ENCODE data around the gene MCM9. TPM values are rescaled to one million over a fixed set of nuclear protein-coding genes. Genes with fewer than 3 reads are reported as not detected.

The MCM9 gene
- total RNA-seq, 1 donor from 2014 or later, result 6.0 TPM

DNA sequence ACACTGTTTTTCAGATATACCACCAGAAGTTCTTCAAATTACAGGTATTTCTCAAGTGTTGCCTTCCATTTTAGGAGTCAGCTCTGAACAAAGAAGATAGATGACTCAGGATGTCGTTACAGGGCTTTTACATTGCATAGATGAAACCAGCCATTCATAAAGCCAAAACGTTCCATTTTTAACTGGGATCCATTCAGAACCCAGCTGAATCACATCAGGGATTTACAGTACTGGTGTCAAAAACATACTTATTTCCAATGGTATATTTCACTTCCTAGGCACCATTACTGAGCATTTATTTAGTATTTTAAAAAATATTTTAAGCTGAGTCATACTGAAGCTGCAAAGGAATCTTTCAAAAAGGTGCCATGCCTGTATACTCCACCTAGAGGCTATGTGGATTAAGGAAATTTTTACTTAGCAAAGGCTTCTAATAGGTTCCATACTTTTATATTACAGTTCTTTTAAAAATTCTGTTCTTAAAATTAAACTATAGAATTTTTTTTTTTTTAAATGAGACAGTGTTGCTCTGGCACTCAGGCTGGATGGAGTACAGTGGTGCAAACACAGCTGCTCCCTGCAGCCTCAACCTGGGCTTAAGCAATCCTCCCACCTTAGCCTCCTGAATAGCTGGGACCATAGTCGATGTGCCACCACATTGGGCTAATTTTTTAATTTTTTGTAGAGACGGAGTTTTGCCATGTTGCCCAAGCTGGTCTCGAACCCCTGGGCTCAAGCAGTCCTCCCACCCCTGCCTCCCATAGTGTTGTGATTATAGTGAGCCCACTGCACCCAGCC lies 38.4 kb downstream of the MCM9 start:
- no peak for ATAC-seq
- DNase-seq, result no peak
- intact Hi-C loops (cut with micrococcal nuclease), result no loop called here

DNA sequence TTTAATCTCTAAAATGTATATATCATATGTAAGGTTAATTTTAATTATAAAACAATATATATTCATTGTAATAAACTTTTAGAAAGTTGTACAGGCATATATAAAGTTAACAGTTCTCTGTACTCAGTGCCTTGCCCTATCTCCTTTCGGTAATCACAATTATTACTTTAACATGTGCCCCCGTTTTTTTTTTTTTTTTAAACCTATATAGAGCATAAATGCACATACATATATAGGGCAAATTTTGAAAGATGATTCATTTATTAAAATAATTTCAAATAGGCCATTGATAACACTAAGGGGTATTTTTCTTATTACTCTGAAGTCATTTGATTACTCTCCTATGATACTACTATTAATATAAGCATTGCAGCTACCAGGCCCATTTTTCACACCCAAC lies 39.1 kb downstream of the MCM9 start:
- intact Hi-C loops (cut with micrococcal nuclease), result no loop called here
- no peak for DNase-seq
- ATAC-seq, result no peak

DNA sequence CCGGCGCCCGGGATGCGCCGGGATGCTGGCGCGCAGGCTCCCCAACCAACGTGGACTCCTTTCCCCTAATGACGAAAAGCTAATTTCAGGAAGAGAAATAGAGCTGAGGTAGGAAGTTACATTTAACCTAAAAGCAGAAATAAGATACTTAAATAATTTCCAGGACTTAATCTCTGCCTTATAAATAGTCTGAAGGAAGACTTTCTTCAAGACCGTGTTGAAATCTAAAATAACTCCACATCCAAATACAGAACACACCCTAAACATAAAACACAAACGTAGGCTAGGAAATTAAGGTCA lies 39.7 kb downstream of the MCM9 start:
- DNase-seq (no peak), ATAC-seq (no peak)
- intact Hi-C loops (cut with micrococcal nuclease), result no loop called here

DNA sequence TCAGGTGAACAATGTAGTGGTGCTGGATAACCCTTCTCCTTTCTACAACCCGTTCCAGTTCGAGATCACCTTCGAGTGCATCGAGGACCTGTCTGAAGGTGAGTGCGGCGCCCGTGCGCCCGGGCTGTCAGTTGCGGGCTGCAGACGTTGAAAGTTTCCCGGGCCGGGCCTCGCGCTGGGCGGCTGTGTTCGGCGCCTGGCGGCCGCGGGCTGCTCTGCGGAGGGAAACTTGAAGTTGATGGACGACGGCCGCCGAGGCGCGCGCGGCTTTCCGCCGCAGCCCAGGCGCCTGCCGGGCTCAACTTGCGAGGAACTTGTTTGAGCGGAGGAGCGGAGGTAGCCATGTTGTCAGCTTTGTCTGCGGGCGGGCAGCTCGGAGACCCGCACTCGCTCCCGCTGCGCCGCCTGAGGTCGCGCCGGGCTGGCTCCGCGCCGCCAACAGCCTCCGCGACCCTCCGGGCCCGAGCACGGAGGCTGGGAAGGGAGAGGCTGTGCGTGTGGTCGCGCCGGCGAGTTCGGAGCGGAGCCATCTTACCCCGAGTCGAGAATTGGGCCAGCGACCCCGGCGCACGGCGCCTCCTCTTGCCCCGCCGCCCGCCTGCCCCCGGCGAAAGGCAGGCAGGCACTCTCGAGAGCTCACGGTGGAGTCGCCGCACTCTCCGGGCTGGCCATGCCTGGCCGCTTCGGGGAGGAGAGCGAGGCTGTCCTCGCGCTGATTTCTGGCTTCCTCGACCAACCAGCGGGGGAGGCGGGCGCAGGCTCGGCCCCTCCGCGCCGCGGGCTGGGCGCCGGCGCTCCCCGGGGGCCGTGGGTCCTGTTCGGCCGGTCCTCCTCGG lies 40.3 kb downstream of the MCM9 start:
- peak; percentile 80 for ATAC-seq
- DNase-seq, result peak; percentile 84
- intact Hi-C loops (cut with micrococcal nuclease), result no loop called here

DNA sequence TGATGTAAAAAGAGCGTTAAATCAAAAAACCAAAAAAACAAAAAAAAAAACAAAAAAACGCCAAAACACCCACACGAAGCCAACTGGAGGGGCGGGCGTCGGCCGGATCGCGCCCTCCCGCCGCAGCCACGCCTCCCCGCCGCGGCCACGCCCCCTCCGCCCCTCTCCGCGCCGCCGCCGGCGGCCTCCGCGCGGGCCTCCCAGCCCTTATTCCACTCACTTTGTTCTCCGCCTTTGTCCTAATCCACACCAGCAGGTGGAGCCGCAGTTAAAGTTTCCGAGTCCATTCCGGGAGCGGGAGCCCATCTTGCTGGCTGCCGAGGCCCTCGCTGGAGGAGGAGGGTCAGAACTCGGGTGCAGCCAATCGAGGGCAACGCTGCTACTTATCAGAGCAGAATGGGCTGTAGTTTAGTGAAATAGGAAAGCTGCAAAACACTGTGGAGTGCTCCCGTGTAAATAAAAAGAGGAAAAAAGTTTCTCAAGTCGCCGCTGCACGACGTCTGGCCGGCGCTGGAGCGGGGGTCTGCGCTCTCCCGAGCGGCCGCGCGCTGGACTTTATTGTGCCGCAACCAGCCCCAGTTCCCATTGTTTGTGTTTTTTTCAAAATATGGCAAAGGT lies 41.0 kb downstream of the MCM9 start, which contains the start of gene ASF1A:
Gene ASF1A (plus strand): TSS at position 346 of the 618 bp plus-strand sequence. CDS start 262 bp downstream, at position 608.
- intact Hi-C loops (cut with micrococcal nuclease), result no loop called here
- peak; percentile 96 for DNase-seq
- peak; percentile 94 for ATAC-seq

DNA sequence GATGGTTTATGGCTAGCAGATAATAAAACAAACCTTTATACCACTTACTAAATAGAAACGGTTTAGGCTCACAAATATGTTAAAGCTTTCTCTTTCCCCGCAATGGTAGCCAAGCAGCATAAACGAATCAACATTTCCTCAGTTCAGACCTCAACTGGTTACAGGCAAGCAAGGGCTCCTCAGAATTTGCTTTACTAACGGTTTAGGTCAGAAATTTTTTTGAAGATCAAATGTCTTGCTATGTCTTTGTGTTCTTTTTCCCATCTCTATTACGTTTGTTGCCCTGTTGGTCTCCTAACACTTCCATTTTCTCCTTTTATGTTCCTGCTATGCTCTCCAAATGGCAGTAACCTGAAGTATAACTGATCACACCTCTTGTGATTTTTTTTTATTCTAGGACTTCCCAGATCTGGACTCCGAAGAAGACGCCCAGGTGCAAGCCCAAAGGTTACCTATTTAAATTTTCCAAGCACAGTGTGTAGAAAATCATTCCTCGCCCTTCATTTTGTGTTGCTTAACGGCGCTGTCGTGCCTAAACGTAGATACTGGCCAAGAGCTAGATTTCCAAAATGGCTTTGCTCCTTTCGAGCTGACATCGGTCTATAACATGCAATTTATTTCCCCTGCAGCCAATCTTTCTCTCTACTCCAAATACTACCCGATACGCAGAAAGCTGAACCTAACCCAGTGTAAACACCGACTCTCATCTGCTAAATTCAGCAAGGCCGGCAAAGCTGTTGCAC lies 41.7 kb downstream of the MCM9 start:
- DNase-seq (no peak), ATAC-seq (peak; percentile 1)
- intact Hi-C loops (cut with micrococcal nuclease), result no loop called here

DNA sequence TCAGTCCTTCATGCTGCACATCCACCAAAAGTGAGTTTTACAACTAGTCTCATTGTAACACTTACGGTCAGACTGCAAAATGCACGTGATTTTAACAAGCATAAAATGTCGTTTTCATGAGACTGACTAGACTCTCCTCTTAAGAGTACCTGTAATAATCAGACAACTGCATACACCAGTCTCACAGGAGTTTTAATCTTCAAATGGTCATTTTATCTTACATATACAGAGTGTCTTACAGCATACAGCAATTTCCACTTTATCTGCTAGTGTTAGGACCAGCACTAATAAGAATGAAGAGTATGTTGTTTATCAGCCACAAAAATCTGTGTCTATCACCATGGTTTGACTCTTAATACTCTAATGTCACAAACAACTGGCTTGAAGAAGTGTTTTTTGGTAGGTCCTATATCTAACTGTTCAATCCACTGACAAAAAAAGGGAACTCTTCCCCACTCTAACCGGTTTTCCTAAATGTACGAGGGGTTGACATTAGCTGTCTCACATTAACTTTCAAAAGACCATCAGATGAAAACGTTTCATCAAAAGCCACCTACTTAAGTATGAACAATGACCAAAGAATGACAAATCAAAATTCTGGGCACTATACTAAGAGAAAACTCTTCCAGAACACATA lies 42.5 kb downstream of the MCM9 start:
- ATAC-seq (no peak), DNase-seq (no peak)
- intact Hi-C loops (cut with micrococcal nuclease), result no loop called here

DNA sequence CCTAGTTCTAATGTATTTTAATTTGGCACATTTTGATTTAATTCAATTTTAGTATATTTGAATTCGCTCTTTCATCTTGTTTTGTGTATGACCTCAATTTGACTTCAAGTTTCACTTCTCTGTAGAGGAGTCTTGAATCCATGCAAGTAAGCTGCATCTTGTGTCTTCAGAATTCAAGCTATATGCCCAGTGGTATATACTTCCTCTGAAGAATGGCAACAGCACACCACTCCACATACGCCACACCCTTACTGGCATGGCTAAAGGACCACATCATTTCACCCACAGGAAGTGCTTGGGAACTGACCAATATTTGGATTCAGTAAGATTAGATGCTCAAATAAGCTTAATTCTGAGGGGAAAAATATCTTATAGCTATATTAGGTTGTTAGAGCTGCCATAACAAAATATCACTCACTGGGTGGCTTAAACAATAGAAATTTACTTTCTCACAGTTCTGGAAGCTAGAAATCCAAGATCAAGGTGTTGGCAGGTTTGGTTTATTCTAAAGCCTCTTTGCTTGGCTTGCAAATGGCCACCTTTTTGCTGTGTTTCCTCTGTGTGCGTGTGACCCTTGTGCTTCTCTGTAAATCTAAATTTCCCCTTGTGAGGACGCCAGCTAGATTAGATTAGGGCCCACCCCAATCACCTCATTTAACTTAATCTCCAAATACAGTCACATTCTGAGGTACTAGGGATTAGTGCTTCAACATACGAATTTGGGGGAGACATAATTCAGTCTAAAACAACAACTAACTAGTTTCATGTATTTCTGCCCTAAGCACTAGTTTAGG lies 43.8 kb downstream of the MCM9 start:
- DNase-seq (no peak), ATAC-seq (no peak)
- intact Hi-C loops (cut with micrococcal nuclease), result no loop called here

DNA sequence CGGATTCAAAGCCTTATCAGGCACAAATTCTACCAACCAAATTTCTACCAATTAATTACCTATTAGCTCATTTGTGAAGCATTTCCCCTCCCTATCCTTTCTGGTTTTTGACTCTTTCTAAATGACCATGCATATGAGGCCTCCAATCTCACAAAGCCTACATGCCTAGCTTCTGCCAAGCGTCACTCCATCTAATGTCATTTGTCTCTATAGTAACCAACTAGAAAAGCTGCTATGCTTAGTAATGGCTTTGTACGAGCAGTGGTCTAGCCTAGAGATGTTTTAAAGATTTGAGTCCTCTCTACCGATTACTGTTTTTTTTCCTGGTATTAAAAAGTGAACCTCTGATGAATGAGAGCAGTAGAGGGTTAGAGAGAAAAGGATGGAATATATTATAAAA lies 45.8 kb downstream of the MCM9 start:
- DNase-seq (no peak), ATAC-seq (no peak)
- intact Hi-C loops (cut with micrococcal nuclease), result no loop called here

DNA sequence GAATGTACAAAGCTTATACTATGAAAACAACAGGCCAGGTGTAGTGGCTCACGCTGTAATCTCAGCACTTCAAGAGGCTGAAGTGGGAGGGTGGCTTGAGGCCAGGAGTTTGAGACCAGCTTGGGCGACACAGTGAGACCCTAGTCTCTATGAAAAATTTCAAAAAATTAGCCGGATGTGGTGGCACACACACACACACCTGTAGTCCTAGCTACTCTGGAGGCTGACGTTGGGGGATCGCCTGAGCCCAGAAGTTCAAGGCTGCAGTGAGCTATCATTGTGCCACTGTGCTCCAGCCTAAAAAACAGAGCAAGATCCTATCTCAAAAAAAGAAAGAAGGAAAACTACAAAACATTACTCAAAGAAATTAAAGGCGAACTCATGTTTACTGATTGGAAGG lies 48.3 kb downstream of the MCM9 start:
- intact Hi-C loops (cut with micrococcal nuclease), result no loop called here
- no peak for ATAC-seq
- DNase-seq, result no peak

DNA sequence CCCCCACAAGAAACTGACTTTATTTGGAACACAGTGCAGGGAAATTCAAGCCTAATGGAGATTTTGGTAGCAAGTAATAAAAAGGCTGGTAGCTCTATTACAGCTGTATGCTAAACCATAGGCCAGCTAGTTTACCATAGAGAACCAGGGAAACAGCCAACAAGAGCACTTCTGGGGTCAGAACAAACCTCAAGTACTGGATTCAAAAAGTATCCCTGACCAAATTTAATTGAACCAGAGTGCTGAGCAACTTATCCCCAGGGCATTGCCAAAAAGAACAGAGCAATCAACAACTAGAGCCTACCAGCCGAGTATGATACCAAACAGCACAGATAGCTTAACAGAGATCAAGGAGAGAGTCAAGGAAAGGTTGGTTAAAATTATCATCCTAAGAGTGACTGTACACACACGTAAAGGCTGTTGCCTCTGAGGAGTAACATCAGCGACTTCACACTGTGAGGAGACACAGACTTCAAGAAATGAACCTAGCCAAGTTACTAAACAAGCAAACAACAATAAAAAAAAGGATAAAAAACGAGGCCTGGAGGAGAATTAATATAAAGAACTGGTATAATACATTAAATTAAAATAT lies 52.5 kb downstream of the MCM9 start:
- no peak for DNase-seq
- no peak for ATAC-seq
- intact Hi-C loops (cut with micrococcal nuclease), result no loop called here

DNA sequence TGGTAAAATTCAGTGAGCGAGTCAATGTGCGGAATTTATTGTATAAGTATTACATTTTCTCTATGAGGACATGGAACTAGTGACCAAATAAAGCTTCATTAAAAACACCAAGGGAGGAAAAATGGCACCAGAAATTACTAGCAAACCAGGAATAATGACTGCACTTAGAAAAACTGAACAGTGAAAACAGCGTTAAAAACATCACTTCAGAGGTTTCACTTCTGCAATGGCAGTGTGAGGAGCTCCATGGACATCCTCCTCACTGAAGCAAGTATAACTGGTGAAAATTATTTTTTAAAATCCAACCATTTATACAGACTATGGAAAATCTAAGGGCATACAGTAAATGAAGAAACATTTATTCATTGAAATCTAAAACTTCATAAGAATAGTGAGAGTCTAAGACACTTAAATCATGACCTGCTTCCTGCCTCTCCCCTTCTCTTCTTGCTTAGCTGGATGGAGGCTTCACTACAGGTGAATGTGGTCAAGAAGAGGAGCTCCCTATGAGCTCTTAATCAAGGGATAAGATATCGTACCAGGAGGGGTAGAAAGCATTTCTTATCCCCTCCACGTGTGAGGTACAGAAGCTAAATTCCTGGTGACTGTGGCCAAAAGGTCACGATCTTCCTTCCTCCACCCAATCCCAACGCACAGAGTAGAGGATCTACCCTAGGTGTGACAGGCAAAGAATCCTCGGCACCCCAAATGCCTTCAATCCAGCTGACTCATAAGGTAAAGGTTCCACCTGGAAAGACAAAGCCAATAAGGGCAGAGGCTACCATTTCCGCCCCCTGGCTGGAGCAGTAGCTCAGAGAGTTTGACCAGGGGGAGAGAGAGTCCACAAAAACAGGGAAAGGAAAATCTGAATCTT lies 53.3 kb downstream of the MCM9 start:
- DNase-seq (no peak), ATAC-seq (no peak)
- intact Hi-C loops (cut with micrococcal nuclease), result no loop called here

DNA sequence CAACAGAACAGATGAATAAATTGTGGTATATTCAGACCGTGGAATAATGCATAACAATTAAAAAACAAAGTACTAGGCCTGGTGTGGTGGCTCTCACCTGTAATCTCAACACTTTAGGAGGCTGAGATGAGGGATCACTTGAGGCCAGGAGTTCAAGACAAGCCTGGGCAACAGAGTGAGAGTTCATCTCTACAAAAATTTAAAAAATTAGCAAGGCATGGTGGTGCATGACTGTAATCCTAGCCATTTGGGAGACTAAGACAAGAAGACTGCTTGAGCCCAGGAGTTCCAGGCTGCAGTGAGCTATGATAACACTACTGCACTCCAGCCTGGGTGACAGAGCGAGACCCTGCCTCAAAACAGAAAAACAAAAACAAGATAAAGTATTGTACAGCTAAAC lies 57.2 kb downstream of the MCM9 start:
- ATAC-seq, result no peak
- intact Hi-C loops (cut with micrococcal nuclease), result no loop called here

DNA sequence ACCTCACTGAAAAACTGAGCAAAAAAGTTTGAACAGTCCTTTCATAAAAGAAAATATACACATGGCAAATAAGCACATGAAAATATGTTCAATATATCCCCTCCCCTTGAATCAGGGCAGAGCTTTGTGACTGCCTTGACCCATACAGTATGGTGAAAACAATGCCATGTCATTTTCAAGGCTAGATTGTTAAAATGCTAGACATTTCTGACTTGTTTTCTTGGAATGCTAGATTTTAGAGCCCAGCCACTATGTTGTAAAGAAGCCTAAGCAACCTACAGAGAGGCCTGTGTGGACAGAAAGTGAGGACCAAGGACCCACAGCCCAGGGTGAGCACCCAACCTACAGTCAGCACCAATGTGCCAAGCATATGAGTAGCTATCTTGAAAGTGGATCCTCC lies 58.1 kb downstream of the MCM9 start:
- intact Hi-C loops (cut with micrococcal nuclease), result no loop called here
- DNase-seq (no peak), ATAC-seq (no peak)

More for the DNA sequence above, 57.2 kb downstream of the MCM9 start:
- DNase-seq, result no peak

DNA sequence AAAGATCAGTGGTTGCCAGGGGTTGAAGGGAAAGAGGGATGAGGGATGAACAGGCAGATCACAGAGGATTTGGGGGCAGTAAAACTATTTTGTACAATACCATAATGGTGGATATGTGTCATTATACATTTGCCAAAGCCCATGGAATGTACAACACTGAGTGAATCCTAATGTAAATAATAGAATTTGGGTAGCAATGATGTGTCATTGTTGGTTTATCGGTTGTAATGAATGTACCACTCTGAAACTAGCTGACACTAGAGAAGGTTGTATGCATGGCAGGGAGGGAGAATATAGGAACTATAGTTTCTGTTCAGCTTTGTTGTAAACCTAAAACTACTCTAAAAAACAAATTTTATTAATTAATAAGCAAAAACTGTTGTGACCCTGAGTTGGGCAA lies 58.8 kb downstream of the MCM9 start:
- intact Hi-C loops (cut with micrococcal nuclease), result no loop called here
- DNase-seq, result no peak
- no peak for ATAC-seq

DNA sequence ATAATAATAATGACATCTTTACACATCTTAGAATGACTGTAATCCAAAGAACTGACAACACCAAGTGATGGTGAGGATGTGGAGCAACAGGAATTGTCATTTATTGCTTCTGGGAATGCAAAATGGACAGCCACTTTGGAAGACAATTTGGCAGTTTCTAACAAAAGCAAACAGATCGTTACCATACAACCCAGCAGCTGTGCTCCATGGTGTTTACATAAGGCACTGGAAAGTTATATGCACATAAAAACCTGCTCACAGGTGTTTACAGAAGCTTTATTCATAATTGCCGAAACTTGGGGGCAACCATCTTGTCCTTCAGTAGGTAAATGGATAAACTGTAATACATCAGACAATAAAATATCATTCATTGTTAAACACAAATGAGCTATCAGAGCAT lies 59.3 kb downstream of the MCM9 start:
- intact Hi-C loops (cut with micrococcal nuclease), result no loop called here
- ATAC-seq (no peak), DNase-seq (no peak)

DNA sequence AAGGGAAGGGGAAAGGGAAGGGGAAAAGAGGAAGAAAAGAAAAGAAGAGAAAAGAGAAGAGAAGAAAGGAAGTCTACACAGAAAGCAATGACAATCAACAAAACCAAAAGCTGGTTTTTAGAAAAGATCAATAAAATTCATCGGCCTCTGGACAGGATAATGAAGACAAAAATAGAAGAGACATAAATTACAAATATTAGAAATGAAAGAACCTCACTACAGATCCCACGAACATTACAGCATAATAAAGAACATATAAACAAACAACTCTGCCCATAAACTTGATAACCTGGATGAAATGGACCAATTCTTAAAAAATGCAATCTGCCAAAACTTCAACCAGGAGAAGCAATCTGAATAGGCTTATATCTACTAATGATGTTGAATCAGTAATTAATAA lies 61.7 kb downstream of the MCM9 start:
- ATAC-seq (no peak), DNase-seq (no peak)
- intact Hi-C loops (cut with micrococcal nuclease), result no loop called here

Measured in left ventricle myocardium superior (tissue), 1 donor.